GM19238 (cell line): Measurements from ENCODE around the gene KIF25.

Experiments used
- DNase-seq: peaks from one replicate; pipeline ENCODE4 v3.0.0; 2011; ENCODE audit warnings: low spot score; ENCODE audit not compliant: insufficient read length

The KIF25 gene

GRCh38 chr6:168016176-168016620 is 18.7 kb downstream of the KIF25 start:
- no peak for DNase-seq

GRCh38 chr6:168016721-168017525 is 19.5 kb downstream of the KIF25 start:
- no peak for DNase-seq

- no peak for DNase-seq
Measured at GRCh38 chr6:168017629-168018028, 20.2 kb downstream of the KIF25 start.

- DNase-seq = no peak
Measured at GRCh38 chr6:168018664-168019063, 21.2 kb downstream of the KIF25 start.

- no peak for DNase-seq
Measured at GRCh38 chr6:168020242-168020641, 22.8 kb downstream of the KIF25 start.

DNA sequence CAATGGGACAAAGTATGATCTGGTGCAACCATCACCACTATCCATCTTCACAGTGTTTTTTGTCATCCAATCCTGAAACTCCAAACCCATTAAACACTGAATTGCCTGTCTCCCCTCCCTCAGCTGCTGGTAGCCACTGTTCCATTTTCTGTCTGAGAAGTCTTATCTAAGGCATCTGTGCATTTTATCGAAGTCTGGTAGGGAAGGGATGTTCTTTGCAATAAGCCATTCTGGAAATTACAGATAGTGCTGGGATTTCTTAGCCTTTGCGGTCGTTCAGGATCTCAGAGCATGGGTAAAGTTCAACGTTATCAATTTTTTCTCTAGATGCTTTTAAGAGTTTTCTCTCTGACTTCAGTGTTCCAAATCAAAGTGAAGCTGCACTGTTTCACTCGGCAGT is 24.1 kb downstream of the KIF25 start:
- no peak for DNase-seq

DNA sequence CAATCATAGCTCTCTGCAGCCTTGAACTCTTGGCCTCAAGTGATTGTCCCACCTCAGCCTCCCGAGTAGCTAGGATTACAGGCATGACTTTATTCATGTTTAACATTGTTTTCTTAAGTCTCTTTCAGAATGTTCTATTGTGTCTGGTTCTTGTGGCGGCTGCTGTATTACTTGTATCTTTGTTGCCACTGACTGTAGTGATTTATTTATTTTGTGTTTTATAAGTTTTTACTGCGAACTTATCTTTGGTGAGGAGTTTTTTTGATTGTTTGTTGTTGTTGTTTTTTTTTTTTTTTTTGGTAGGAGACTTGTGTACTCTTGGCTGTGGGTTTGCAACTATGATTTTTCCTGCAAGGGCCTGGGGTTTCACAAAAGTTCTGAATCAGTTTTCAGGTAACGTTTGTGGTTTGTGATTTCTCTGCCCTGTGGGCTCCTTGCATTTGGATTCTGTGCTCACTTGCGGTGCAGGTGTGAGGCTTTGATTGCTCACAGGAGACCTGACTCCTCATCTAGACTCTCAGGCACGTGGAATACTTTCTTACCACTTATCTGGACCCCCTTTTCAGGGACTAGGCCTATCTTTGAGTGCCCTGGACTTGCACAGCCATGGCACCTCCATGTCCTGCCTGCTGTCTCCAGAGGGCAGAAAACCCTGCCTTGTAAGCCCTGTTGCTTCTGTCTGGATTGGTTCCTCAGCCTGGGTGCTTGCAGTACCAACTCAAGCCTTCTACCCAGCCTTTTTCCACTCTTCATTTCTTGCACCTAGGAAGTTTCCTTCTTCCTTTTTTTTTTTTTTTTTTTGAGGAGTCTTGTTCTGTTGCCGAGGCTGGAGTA is 25.2 kb downstream of the KIF25 start:
- no peak for DNase-seq

GRCh38 chr6:168024951-168025510 is 27.6 kb downstream of the KIF25 start:
- no peak for DNase-seq

GRCh38 chr6:168025831-168026710 is 28.6 kb downstream of the KIF25 start:
- DNase-seq = no peak

DNA sequence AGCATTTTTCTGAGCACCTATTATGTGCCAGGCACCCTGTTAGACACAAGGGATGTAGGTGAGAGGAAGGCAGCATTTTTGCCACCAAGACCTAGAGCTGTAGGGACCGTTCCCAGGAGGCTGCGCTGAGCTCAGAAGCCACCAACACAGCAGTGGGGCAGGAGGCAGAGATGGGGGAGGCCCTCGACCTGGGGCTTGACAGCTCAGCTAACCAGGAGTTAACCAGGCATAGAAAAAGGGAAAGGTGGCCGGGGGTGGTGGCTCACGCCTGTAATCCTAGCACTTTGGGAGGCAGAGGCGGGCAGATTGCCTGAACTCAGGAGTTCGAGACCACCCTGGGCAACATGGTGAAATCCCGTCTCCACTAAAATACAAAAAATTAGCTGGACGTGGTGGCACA is 29.5 kb downstream of the KIF25 start:
- DNase-seq = no peak

GRCh38 chr6:168027521-168027920 is 30.1 kb downstream of the KIF25 start:
- DNase-seq = no peak

DNA sequence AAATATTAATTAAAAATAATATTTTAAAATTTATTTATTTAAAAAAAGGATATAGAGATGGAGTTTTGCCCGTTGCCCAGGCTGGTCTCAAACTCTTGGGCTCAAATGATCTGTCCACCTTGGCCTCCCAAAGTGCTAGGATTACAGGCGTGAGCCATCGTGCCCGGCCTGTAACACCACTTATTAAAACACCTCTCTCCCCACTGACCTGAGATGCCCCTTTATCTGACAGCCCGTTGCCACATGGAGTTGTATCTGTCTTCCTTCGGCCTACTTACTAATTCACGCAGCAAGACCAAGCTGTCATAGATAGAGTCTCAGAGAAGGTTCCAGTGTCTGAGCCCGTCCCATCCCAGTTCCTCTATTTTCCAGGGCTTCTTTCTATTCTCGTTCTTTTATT is 30.7 kb downstream of the KIF25 start:
- DNase-seq = no peak

- DNase-seq = no peak
Measured at GRCh38 chr6:168029459-168030217, 32.2 kb downstream of the KIF25 start.

DNA sequence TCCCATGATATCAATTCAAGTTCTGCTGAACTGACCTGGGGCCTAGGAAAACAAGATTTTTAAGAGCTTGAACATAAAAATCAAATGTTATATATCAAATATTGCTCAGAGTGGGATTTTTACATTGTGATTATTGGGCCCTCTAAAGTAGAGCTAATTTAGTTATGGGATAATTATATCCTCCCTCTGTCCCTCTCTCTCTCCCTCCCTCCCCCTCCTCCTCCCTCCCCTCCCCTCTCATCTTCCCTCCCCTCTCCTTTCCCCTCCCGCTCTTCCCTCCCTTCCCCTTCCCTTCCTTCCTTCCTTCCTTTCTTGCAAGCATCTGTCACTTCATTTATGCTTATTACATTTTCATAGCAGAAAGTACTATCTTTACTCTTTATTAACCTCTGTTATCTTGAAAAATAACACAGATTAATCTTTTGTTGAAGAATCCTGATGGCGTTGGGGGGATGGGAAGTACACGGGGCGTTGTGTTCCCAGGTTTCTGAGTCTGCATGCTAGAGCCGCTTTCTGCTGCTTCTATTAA is 32.8 kb downstream of the KIF25 start:
- DNase-seq = no peak

GRCh38 chr6:168030908-168031307 is 33.4 kb downstream of the KIF25 start:
- DNase-seq = no peak

- no peak for DNase-seq
Measured at GRCh38 chr6:168031411-168031971, 34.0 kb downstream of the KIF25 start.

DNA sequence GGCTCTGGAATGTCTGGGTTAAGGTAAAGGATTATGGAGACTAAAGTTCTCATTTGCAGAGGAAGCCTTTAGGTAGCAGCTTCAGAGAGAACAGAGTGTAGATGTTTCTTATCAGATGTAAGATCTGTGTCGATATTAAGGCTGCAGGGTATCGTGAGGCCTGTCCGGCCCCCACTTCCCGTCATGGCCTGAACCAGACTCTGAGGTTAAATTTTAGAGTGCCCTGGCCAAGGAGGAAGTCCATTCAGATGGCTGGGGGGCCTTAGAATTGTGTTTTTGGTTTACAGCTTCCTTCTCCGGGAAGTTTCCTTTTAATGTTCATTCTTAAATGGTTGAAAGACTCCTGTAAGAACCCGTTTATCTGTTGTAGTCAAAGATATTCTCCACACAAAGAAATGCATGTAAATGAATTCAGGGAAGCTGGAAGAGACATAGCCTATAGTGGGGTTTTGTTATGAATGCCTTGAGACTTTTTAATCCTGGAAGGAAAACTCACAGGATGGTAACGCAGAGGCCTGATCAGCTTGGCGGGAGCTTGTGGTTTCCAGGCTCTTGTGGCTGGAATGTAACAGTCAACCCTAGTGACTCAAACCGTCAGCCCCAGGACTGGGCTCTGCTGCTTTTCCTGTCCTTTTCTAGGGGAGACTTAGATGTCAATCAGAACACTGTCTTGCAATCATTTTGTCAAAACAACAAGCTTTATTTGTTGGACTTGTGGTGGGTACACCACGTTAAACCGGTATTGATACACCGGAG is 34.7 kb downstream of the KIF25 start:
- no peak for DNase-seq

DNA sequence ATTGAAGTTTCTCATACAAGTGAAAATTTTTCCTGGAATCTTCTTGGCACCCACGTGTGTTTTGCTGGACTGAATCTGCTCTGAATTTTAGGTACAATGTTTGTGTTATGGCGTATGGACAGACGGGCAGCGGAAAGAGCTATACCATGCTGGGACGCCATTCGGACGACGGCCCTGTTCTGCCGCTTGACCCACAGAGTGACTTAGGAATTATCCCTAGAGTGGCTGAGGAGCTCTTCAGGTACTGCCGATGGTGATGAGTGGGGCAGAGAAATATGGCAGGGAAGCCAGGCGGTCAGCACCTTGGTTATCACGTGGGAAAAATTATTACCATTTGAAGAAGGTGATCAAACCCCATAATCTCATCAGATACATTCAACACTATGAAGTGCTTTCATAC is 36.3 kb downstream of the KIF25 start:
- no peak for DNase-seq

GRCh38 chr6:168034537-168034936 is 37.1 kb downstream of the KIF25 start:
- DNase-seq = no peak
